Chondrocyte (in vitro differentiated cells): ENCODE data around the gene NR2C1. TPM values are rescaled to one million over a fixed set of nuclear protein-coding genes. Genes with fewer than 3 reads are reported as not detected.
A peak's percentile ranks its signal among the peaks of the same experiment; 100 is the strongest.
"Not testable (repeated sequence)": the region's sequence is repeated elsewhere in the genome, so short reads cannot be mapped to it uniquely, and the experiment has no call there.

Experiments
- DNase-seq: peaks from one replicate; pipeline ENCODE4 v3.0.0; 2021; ENCODE audit warnings: mixed read lengths, low spot score
- H3K27ac Mint-ChIP-seq: one replicate; pipeline ENCODE4 v1.8.0; 2021; ENCODE audit warnings: mild to moderate bottlenecking, moderate library complexity, mixed read lengths; ENCODE audit not compliant: unreplicated experiment
- H3K27me3 Mint-ChIP-seq: 2 replicates; pipeline ENCODE4 v1.8.0; 2021; ENCODE audit warnings: low read depth, mixed read lengths
- H3K36me3 Mint-ChIP-seq: 2 replicates; pipeline ENCODE4 v1.8.0; 2021; ENCODE audit warnings: low read depth, mixed read lengths
- H3K4me1 Mint-ChIP-seq: 2 replicates; pipeline ENCODE4 v1.8.0; 2021; ENCODE audit warnings: low read depth, mild to moderate bottlenecking, mixed read lengths
- H3K4me3 Mint-ChIP-seq: one replicate; pipeline ENCODE4 v1.8.0; 2021; ENCODE audit warnings: mild to moderate bottlenecking, moderate library complexity, mixed read lengths; ENCODE audit not compliant: unreplicated experiment
- H3K9me3 Mint-ChIP-seq: 2 replicates; pipeline ENCODE4 v1.8.0; 2021; ENCODE audit warnings: low read depth, mixed read lengths
- total RNA-seq: library from RNA; stranded (reverse); gene quantifications from 3 replicates; pipeline ENCODE4 v1.2.1, GENCODE V29; 2021
- TF ChIP-seq, protein P1 (sequence below): fragments of 200-600 bp; sonication (generic); IDR thresholded peaks from 2 replicates; pipeline ENCODE4 v1.5.0; 2021; ENCODE audit warnings: antibody characterized with exemption, mild to moderate bottlenecking, moderate library complexity

NR2C1 gene
- total RNA-seq, 1 donor from 2014 or later, result 29.7 TPM

DNA sequence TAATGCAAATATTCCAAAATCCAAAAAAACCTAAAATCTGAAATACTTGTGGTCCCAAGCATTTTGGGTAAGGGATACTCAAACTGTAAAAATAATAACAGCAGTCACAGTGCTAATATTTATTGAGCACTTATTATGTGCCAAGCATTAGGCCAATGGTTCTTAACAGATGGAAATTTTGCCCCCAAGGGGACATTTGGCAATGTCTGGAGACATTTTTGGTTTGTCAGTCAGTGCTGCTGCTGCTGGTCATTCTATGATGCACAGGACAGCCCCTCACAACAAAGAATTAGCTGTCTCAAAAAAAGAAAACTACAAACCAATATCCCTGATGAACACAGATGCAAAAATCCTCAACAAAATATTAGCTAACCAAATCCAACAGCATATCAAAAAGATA, 75.7 kb downstream of the NR2C1 start:
- Mint-ChIP-seq H3K4me3 (no peak overlapping the region), H3K4me1 (peaks cover 30% of the 10 kb centered on the region), H3K27ac (no peak overlapping the region), H3K27me3 (no peaks in the 10 kb centered on the region), H3K9me3 (no peaks in the 10 kb centered on the region), H3K36me3 (peaks cover 10% of the 10 kb centered on the region)
- TF ChIP-seq, protein P1, sequence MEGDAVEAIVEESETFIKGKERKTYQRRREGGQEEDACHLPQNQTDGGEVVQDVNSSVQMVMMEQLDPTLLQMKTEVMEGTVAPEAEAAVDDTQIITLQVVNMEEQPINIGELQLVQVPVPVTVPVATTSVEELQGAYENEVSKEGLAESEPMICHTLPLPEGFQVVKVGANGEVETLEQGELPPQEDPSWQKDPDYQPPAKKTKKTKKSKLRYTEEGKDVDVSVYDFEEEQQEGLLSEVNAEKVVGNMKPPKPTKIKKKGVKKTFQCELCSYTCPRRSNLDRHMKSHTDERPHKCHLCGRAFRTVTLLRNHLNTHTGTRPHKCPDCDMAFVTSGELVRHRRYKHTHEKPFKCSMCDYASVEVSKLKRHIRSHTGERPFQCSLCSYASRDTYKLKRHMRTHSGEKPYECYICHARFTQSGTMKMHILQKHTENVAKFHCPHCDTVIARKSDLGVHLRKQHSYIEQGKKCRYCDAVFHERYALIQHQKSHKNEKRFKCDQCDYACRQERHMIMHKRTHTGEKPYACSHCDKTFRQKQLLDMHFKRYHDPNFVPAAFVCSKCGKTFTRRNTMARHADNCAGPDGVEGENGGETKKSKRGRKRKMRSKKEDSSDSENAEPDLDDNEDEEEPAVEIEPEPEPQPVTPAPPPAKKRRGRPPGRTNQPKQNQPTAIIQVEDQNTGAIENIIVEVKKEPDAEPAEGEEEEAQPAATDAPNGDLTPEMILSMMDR, result no peak
- DNase-seq, result no peak

DNA sequence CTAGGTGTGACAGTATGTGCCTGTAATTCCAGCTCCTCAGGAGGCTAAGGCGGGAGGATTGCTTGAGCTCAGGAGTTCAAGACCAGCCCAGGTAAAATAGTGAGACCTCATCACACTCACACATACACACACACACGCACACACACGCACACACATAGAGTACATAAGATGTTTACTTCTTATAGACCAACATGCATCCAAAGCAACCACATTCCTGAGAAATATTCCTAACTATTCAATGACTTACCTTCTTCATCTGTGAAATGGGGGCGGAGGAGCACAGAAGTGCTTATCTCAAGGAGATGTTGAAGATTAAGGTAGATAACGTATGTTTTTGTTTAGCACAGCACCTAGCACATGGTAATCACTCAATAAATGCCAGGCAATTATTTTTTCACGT, 76.4 kb downstream of the NR2C1 start:
- TF ChIP-seq, protein P1, result no peak
- no peaks in the 10 kb centered on the region for H3K27me3 Mint-ChIP-seq
- no peak overlapping the region for H3K27ac Mint-ChIP-seq

DNA sequence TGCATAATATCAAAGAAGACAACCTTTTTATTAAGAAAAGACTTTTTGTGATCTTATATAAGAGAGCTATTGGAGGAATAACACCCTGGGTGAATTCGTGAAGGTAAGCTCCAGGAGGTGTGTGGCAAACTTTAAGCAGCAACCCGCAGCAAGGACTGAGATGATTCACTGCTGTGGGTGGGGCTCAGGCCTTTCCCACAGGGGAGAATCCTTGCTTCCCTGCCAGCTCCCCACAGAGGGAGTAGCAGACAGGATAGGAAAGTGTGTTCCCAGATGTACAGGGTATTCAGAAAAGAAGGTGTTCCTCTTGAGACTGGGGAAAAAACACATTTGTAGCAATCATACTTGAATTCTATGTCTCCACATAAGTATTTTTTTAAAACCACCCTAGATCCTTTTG, 79.1 kb downstream of the NR2C1 start:
- peaks cover 18% of the 10 kb centered on the region for H3K4me1 Mint-ChIP-seq
- no peaks in the 10 kb centered on the region for H3K9me3 Mint-ChIP-seq
- H3K27me3 Mint-ChIP-seq, result no peaks in the 10 kb centered on the region
- no peak overlapping the region for H3K4me3 Mint-ChIP-seq
- TF ChIP-seq, protein P1, result no peak
- peaks cover 13% of the 10 kb centered on the region for H3K36me3 Mint-ChIP-seq
- DNase-seq, result no peak
- peak overlapping the region; percentile 54 for H3K27ac Mint-ChIP-seq

More for the DNA sequence above, 76.4 kb downstream of the NR2C1 start:
- DNase-seq, result no peak
- Mint-ChIP-seq H3K9me3 (no peaks in the 10 kb centered on the region), H3K4me3 (no peak overlapping the region), H3K36me3 (peaks cover 11% of the 10 kb centered on the region), H3K4me1 (peaks cover 27% of the 10 kb centered on the region)

DNA sequence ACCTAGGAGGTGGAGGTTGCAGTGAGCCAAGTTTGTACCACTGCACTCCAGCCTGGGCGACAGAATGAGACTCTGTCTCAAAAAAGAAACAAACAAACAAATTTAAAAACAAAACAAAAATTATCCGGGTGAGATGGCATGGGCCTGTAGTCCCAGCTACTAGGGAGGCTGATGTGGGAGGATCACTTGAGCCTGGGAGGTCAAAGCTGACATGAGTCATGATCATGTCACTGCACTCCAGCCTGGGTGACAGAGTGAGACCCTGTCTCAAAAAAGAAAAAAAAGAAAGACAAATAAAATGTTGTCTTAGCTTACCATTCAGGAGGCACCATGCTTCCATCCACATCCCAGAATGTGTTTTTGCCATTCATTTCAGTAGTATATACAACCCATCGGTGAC, 79.6 kb downstream of the NR2C1 start:
- H3K4me3 Mint-ChIP-seq, H3K9me3 Mint-ChIP-seq, DNase-seq, H3K27me3 Mint-ChIP-seq, H3K27ac Mint-ChIP-seq: not testable (repeated sequence)
- Mint-ChIP-seq H3K4me1 (peaks cover 14% of the 10 kb centered on the region), H3K36me3 (peaks cover 13% of the 10 kb centered on the region)

DNA sequence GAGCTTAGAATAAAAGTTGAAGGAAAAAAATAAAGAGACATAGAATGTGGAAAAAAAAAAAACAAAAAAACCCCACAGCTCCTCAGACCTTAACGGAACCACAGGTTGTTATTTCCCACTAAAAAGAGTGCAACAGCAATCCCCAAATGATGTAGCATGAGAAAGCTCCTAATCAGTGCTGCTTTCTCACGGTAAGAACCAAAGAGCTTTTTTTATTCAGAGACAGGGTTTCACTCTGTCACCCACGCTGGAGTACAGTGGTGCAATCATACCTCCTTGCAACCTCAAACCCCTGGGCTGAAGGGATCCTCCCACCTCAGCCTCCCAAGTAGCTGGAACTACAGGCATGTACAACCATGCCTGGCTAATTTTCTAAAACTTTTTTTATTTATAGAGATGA, 83.2 kb downstream of the NR2C1 start:
- DNase-seq, result no peak
- H3K36me3 Mint-ChIP-seq, result peaks cover 14% of the 10 kb centered on the region
- no peaks in the 10 kb centered on the region for H3K27me3 Mint-ChIP-seq
- no peaks in the 10 kb centered on the region for H3K9me3 Mint-ChIP-seq
- H3K27ac Mint-ChIP-seq, result no peak overlapping the region
- TF ChIP-seq, protein P1, result no peak
- H3K4me3 Mint-ChIP-seq, result no peak overlapping the region
- peaks cover 5% of the 10 kb centered on the region for H3K4me1 Mint-ChIP-seq

DNA sequence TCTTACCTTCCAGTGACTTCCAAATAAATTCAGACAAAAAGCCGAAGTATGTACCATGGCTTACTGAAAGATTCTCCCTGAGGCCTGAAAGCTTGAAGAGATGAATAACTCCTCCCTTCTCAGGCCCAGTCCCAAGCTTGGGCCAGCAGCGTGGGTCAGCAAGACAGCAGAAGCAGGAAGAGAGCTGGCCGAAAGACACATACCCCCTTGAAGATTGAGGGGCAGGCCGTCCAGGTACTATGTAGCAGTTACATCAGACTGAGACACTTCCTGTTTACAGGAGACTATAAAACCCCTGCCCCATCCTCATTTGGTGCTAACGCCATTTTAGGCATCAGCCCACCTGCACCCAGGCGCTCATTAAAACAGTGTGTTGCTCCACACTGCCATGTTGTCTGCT, 84.9 kb downstream of the NR2C1 start:
- no peaks in the 10 kb centered on the region for H3K27me3 Mint-ChIP-seq
- peaks cover 9% of the 10 kb centered on the region for H3K4me1 Mint-ChIP-seq
- H3K4me3 Mint-ChIP-seq, result no peak overlapping the region
- DNase-seq, result no peak
- H3K9me3 Mint-ChIP-seq, result no peaks in the 10 kb centered on the region
- H3K36me3 Mint-ChIP-seq, result peaks cover 14% of the 10 kb centered on the region
- no peak overlapping the region for H3K27ac Mint-ChIP-seq
- TF ChIP-seq, protein P1, result no peak
